ENCODE results near the gene BAHCC1. TPM values are rescaled to one million over a fixed set of nuclear protein-coding genes. Genes with fewer than 3 reads are reported as not detected.

The BAHCC1 gene
- total and polyA plus RNA-seq, 2 donors (not counting 3 experiments of a cell fraction or from before 2014, with no cell fraction given): 4.7 to 11.6 TPM

DNA sequence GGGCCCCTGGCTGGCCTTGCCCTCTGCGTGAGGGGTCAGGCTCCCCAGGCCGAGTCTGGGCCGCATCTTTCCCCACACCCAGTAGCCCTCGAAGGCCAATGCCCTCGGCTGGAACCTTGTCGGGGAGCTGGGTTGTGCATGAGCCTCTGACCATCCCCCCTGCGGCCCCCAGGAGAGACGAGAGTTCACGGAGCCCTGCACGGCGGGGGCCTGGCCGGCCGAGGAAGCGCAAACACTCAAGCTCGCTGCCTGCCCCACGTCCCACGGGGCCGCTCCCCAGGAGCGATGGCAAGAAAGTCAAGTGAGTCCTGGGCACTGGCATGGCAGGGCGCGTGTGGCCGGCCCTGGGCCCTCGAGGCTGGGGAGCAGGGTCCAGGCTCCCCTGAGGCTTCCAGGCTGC is 57.3 kb downstream of the BAHCC1 start:
- Histone ChIP-seq H3K4me2 (ENCODE audit: insufficient read depth, low read length) (no peak overlapping the region), H3K79me2 (ENCODE audit: control insufficient read depth, insufficient read depth, low read length) (no peaks in the 10 kb centered on the region), H3K4me3 (replicated peaks in 1 of 3; ENCODE audit: insufficient read depth in 1 of 3, low read depth in 1 of 3, low read length in 3 of 3) (no peak overlapping the region), H3K27me3 (ENCODE audit: control insufficient read depth in 2 of 2, insufficient read depth in 2 of 2, low read length in 2 of 2) (no peaks in the 10 kb centered on the region), H3K9me3 (replicated peaks; ENCODE audit: control insufficient read depth, insufficient read depth, low read length) (no peaks in the 10 kb centered on the region), H3K9me1 (replicated peaks; ENCODE audit: control insufficient read depth, extremely low read depth, insufficient read depth, low read length) (no peaks in the 10 kb centered on the region), H3K4me1 (ENCODE audit: control insufficient read depth, extremely low read depth, insufficient read depth, low read length) (peaks cover 19% of the 10 kb centered on the region), H3K27ac (ENCODE audit: insufficient read depth, low read depth, low read length) (no peak overlapping the region), H2AFZ (ENCODE audit: low read depth, low read length) (no peak overlapping the region), H4K20me1 (replicated peaks; ENCODE audit: control insufficient read depth, extremely low read depth, insufficient read depth, low read length) (no peaks in the 10 kb centered on the region), H3K36me3 (ENCODE audit: control insufficient read depth in 2 of 2, extremely low read depth in 1 of 2, insufficient read depth in 2 of 2, low read length in 2 of 2) (no peaks in the 10 kb centered on the region), H3K9ac (replicated peaks; ENCODE audit: extremely low read depth, insufficient read depth, low read length) (no peak overlapping the region)
- CTCF ChIA-PET: no interaction called here
- intact Hi-C loops (cut with micrococcal nuclease) (no loop called here), dilution Hi-C loops (cut with MboI; ENCODE audit: extremely low pct_ligation_motif_present, low sequenced_read_pairs) (no loop called here)
- POLR2A ChIA-PET: no interaction called here
- DNase-seq (ENCODE audit: low read depth, low spot score): no peak
- TF ChIP-seq FOS (IDR thresholded peaks at IDR 0.05; ENCODE audit: borderline replicate concordance, insufficient read depth, low read length) (no peak), JUN (IDR thresholded peaks at IDR 0.05; ENCODE audit: borderline replicate concordance, insufficient read depth, insufficient read length, low read depth) (no peak), MYC (IDR thresholded peaks at IDR 0.05; ENCODE audit: low read depth, low read length) (no peak), POLR2AphosphoS5 (IDR thresholded peaks at IDR 0.05; ENCODE audit: insufficient read depth, low read depth, low read length) (no peak), EZH2 (IDR thresholded peaks at IDR 0.05; ENCODE audit: borderline replicate concordance, low read depth, low read length, severe bottlenecking) (no peak), GATA2 (IDR thresholded peaks at IDR 0.05; ENCODE audit: insufficient read depth, insufficient read length, low read depth, low read length) (no peak), POLR2A (IDR thresholded peaks at IDR 0.05; ENCODE audit: low read depth, low read length) (no peak), MAX (IDR thresholded peaks at IDR 0.05; ENCODE audit: insufficient read depth, insufficient read length) (no peak)
- BruUV-seq (replicated peaks): no TSS peak
- FAIRE-seq: no peak

GRCh38 chr17:81453076-81453475 is 57.8 kb downstream of the BAHCC1 start:
- Histone ChIP-seq H3K36me3 (ENCODE audit: control insufficient read depth in 2 of 2, extremely low read depth in 1 of 2, insufficient read depth in 2 of 2, low read length in 2 of 2) (no peaks in the 10 kb centered on the region), H3K9me1 (replicated peaks; ENCODE audit: control insufficient read depth, extremely low read depth, insufficient read depth, low read length) (no peaks in the 10 kb centered on the region), H3K27ac (ENCODE audit: insufficient read depth, low read depth, low read length) (no peak overlapping the region), H2AFZ (ENCODE audit: low read depth, low read length) (no peak overlapping the region), H3K9ac (replicated peaks; ENCODE audit: extremely low read depth, insufficient read depth, low read length) (no peak overlapping the region), H3K4me3 (replicated peaks in 1 of 3; ENCODE audit: insufficient read depth in 1 of 3, low read depth in 1 of 3, low read length in 3 of 3) (no peak overlapping the region), H3K4me1 (ENCODE audit: control insufficient read depth, extremely low read depth, insufficient read depth, low read length) (peaks cover 19% of the 10 kb centered on the region), H3K4me2 (ENCODE audit: insufficient read depth, low read length) (no peak overlapping the region), H4K20me1 (replicated peaks; ENCODE audit: control insufficient read depth, extremely low read depth, insufficient read depth, low read length) (no peaks in the 10 kb centered on the region), H3K27me3 (ENCODE audit: control insufficient read depth in 2 of 2, insufficient read depth in 2 of 2, low read length in 2 of 2) (no peaks in the 10 kb centered on the region), H3K9me3 (replicated peaks; ENCODE audit: control insufficient read depth, insufficient read depth, low read length) (no peaks in the 10 kb centered on the region), H3K79me2 (ENCODE audit: control insufficient read depth, insufficient read depth, low read length) (no peaks in the 10 kb centered on the region)
- TF ChIP-seq JUN (IDR thresholded peaks at IDR 0.05; ENCODE audit: borderline replicate concordance, insufficient read depth, insufficient read length, low read depth) (no peak), POLR2AphosphoS5 (IDR thresholded peaks at IDR 0.05; ENCODE audit: insufficient read depth, low read depth, low read length) (no peak), GATA2 (IDR thresholded peaks at IDR 0.05; ENCODE audit: insufficient read depth, insufficient read length, low read depth, low read length) (no peak), FOS (IDR thresholded peaks at IDR 0.05; ENCODE audit: borderline replicate concordance, insufficient read depth, low read length) (no peak), EZH2 (IDR thresholded peaks at IDR 0.05; ENCODE audit: borderline replicate concordance, low read depth, low read length, severe bottlenecking) (no peak), MYC (IDR thresholded peaks at IDR 0.05; ENCODE audit: low read depth, low read length) (no peak), POLR2A (IDR thresholded peaks at IDR 0.05; ENCODE audit: low read depth, low read length) (no peak), MAX (IDR thresholded peaks at IDR 0.05; ENCODE audit: insufficient read depth, insufficient read length) (no peak)
- TF ChIP-seq, protein P1, sequence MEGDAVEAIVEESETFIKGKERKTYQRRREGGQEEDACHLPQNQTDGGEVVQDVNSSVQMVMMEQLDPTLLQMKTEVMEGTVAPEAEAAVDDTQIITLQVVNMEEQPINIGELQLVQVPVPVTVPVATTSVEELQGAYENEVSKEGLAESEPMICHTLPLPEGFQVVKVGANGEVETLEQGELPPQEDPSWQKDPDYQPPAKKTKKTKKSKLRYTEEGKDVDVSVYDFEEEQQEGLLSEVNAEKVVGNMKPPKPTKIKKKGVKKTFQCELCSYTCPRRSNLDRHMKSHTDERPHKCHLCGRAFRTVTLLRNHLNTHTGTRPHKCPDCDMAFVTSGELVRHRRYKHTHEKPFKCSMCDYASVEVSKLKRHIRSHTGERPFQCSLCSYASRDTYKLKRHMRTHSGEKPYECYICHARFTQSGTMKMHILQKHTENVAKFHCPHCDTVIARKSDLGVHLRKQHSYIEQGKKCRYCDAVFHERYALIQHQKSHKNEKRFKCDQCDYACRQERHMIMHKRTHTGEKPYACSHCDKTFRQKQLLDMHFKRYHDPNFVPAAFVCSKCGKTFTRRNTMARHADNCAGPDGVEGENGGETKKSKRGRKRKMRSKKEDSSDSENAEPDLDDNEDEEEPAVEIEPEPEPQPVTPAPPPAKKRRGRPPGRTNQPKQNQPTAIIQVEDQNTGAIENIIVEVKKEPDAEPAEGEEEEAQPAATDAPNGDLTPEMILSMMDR (IDR thresholded peaks at IDR 0.05; ENCODE audit: extremely low read depth in 1 of 2, insufficient read depth in 1 of 2, low read depth in 1 of 2, low read length in 2 of 2): no peak
- ChIA-PET POLR2A (no interaction called here), CTCF (no interaction called here)
- FAIRE-seq: no peak
- intact Hi-C loops (cut with micrococcal nuclease) (no loop called here), dilution Hi-C loops (cut with MboI; ENCODE audit: extremely low pct_ligation_motif_present, low sequenced_read_pairs) (no loop called here)
- no TSS peak for BruUV-seq (replicated peaks)
- no peak for DNase-seq (ENCODE audit: low read depth, low spot score)

Measured in endothelial cell of umbilical vein (primary cell).